HG03280 (cell line): ENCODE results near the gene TBC1D2.

Experiments used
- ATAC-seq: cut with Tn5 transposase; IDR thresholded peaks from one replicate; pipeline ENCODE4 v1.9.1; 2021; ENCODE audit warnings: mild to moderate bottlenecking, moderate library complexity; ENCODE audit not compliant: unreplicated experiment

The TBC1D2 gene

DNA sequence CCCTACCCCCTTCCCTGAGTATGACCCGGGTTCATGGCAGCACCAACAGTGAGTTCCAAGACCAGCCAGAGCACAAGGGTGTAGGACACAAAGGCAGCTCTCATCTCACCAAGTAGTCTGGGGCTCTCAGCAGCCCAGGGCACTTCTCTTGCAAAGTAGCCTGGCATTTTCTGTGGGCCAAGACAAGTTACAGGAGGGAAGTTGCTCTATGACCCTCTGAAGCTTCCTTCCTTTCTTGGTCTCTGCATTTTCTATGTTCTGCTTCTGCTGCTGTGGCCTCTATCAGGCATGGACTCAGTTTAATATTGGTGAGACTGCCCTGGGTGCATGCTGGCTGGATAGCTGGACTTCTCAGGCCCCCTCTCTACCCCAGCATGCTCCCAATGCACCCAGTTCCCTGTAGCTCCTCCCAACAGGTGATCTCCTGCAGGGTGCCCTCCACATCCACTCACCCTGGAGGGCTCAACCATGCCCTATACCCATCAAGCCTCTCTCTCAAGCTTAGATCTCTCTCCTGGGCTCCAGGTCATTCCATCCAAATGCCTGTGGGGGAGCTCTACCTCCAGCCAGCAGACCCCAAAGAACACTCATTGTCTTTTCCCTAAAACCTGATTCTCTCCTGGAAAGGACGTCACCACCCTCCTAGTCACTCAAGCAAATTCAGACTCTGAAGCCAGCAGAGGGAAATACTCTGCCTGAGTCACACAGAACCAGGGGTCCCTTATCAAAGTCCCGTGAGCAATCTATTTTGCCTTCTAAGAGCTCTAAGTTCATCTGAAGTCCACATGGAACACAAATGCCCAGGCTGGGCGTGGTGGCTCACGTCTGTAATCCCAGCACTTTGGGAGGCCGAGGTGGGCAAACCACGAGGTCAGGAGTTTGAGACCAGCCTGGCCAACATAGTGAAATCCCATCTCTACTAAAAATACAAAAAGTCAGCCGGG, 13.8 kb downstream of the TBC1D2 start:
- ATAC-seq: no peak

DNA sequence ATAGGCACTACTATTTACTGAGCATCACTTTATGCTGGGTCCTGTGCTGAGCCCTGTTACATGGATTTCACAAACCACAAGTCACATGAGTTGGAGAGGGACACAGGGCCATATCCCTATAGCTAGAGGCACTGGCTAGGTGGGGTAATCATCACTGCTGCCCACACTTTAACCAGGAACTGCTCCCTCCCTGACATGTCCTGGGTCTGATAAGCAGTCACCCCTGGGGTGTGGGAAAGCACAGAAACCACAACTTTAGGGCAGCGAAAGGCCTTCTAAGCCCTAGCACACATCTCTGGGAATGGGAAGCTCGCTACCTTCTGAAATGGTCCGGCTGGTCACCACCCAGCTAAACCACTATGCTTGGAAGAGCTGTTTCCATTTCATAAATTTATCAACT, 15.0 kb downstream of the TBC1D2 start:
- ATAC-seq: no peak

DNA sequence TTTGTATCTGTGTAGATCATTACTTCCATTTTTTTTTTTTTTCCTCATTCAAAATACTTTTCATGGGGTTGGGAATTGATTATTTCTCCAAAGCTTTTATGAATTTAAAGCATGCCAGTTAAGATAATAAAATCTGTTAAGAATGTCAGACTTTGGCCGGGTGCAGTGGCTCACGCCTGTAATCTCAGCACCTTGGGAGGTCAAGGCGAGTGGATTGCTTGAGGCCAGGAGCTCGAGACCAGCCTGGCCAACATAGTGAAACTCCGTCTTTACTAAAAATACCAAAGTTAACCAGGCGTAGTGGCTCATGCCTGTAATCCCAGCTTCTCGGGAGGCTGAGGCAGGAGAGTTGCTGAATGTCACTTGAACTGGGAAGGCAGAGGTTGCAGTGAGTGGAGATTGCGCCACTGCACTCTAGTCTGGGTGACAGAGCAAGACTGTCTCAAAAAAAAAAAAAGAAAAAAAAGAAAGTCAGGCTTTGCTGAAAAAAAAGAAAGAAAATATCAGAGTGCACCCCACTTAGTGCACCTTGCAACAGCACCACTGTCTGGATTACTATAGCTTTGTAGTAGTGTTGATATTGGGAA, 18.5 kb downstream of the TBC1D2 start:
- no peak for ATAC-seq

DNA sequence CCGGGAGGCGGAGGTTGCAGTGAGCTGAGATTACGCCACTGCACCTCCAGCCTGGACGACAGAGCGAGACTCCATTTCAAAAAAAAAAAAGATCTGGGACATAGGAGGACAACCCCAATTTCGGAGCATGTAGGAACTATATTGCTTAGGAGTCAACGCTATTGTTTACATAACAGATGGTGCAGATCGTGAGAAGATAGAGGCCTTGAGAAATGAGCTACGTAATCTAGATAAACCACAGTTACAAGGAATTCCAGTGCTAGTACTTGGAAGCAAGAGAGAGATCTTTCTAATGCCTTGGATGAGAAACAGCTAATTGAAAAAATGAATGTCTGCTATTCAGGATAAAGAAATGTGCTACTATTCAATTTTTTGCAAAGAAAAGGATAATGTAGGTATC, 20.3 kb downstream of the TBC1D2 start:
- ATAC-seq: no peak

DNA sequence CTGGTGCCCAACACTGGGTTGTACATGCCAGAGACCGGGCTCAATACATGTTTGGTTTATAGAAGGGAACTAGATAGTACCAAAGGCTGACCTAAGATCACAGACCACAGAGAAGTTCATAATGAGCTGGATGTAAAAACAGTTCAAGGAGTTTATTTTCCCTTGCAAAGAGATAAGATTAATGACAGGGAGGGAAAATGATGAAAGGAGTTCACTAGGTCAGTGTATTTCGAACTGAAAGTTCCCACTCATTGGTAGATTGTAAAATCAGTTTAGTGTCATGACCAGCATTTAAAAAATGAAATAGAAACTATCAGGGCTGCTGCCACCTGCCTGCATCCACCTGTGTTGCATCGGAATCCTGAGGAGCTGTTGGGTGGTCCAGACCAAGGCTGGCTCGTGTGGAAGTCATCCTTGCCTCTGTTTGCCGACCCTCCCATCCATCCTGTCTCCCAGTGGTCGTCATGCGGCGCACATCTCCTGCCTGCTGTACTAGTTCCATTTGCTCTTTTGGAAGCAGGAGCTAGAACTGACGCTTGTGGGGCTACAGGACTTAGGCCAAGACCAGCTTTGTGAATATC, 21.1 kb downstream of the TBC1D2 start:
- ATAC-seq: no peak

DNA sequence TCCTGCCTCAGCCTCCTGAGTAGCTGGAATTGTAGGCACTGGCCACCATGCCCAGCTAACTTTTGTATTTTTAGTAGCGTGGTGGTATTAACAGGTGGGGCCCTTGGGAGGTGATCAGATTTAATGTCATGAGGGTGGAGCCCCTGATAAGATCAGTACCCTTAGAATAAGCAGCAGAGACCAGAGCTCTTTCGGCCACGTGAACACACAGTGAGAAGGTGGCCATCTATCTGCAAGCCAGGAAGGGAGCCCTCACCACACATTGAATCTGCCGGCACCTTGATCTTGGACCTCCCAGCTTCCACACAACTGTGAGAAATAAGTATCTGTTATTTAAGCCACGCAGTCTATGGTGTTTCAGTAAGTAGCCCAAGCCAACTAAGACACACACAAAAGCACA, 22.5 kb downstream of the TBC1D2 start:
- no peak for ATAC-seq

DNA sequence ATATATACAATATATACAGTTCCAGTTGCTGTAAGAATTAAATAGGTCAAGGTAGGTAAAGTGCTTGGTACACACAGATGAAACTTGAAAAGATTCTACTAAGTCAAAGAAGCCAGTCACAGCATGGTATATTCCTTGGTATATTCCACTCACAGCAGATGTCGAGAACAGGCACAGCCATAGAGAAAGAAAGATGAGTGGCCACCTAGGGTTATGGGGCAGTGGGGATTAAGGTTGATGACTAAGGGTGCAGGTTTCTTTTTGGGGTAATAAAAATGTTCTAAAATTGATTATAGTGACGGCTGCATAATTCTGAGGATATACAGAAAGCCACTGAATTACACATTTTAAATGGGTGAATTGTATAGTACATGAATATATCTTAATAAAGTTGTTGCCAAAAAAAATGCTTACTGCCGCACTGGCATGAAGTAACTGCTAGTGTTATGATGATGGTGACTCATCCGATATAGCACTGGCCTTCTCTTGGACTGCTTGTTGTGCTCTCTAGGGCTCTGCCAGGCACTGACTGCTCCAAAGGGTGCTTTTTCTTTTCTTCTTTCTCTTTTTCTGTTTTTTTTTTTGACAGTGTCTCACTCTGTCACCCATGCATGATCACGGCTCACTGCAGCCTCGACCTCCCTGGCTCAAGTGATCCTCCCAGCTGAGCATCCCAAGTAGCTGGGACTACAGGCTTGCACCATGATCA, 23.5 kb downstream of the TBC1D2 start:
- ATAC-seq: no peak

DNA sequence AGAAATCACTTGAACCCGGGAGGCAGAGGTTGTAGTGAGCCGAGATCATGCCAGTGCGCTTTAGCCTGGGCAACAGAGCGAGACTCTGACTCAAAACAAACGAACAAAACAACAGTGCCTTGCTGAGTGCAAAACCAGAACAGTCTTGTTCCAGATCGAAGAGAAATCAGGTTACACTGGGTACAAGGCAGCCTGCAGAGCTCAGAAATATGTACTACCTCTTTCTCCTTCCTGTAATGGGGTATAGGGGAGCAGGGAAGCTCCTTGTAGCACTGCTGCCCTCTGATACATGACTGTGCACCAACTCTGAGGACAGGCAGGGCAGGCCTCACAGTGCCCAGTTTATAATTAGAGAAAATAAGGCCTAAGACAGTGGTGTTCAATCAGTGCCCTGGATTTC, 24.7 kb downstream of the TBC1D2 start:
- ATAC-seq: no peak

DNA sequence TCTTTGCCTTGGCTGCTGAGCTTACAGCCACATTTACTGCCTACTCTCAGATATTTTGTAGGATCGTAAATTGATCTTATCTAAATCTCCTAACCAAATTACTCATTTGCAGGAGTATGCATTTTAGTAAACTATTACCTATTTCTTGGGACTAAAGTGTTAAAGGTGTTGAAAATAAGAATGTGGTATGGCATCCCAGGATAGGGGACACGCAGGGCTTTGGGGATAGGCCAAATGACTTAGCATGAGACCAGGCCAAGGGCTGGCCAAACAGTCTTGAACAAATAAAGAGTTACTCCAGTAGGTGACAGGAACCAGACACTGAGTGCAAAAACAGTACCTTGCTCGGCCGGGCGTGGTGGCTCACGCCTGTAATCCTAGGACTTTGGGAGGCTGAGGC, 25.1 kb downstream of the TBC1D2 start:
- ATAC-seq: no peak

DNA sequence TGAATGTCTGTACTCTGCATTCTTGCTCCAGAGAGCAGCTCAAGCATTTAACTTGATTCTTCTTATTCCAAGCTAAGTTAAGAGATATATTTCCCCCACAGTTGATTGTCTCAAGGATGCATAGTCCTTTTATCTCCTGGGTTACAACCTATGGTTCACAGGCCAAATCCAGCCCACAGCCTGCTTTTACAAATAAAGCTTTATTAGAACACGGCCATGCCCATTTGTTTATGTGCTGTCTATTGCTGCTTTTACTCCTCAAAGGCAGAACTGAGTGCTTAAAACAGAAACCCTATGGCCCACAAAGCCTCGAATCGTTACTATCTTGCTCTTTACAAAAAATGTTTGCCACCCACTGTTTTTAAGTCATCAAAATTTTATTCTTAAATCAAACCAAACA, 25.8 kb downstream of the TBC1D2 start:
- no peak for ATAC-seq

DNA sequence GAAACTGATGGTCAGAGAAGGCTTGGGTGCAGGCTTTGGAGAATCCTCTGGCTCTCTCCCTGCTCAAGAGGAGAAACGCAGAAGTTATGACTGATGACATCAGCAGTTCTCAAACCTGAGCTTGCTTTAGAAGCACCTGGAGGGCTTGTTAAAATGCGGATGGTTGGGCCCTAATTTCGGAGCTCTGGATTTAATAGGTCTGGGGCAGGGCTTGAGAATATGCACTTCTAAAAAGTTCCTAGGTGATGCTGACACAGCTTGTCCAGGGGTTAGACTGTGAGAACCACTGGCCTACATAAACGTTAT, 26.4 kb downstream of the TBC1D2 start:
- no peak for ATAC-seq

DNA sequence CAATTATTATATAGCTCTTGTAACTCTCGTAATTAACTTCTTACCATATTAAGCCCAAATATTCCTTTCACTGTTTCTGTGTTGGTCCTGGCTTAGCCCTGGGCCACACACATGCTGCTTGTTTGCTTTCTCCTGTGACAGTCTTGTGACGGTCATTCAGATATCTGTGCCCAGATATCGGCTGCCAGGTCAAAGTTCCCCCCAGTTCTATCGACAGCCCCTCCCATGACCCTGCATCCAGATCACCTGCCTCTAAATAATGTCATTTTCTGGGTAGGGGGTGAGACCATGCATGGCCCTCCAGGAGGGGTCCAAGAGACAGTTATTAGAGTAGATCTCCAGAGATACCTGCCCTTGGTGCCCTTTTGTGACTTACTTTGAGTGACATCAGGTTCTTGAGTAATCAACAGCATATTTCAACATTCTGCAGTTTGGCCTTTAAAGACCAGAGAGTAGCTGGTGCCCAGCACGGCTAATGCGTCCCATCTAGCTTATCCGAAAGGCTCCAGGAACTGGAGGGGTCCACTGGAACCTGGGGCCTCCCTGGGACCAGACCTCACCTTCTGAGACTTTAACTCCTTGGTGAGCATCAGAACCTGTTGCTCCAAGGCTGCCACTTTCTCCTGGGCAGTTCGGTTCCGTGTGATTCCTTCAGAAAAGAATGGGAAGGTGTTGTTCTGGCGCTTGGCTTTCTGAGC, 26.9 kb downstream of the TBC1D2 start:
- no peak for ATAC-seq

DNA sequence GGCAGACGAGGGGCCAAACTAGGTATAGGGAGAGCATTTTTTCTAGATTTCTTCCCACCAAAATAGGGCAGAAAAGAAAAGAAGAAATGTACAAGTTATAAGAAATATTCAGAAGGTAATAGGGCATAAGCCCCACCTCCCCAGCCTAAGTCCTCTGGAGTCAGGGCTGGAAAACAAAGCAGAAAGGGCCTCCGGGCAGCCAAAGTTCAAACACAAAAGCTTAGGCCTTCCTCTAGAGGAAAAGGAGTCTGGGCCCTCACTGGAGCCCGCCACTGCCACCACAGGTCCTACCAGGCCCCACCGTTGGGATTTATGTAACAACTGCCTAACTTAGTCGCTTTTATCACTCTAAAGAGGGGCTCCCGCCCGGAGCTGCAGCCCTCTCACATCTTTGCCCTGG, 27.6 kb downstream of the TBC1D2 start:
- ATAC-seq: no peak

DNA sequence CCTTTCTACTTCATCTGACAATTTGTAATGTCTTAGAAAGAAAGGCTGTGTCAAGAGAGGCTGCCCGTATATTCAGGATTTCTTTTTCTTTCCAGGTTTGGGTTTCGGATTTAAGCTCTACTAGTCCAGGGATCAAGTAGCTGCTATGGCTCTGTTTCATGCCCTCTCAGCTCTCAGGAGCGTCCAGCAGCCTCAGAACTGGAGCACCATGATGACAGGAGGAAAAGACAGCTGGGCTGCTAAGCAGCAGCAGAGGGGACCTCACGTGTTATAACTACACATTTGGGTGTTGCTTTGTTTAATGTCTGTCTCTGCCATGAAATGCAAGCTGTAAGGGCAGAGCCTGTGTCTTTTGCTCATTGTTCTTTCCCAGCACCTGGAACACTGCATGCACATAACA, 28.5 kb downstream of the TBC1D2 start:
- ATAC-seq: no peak

DNA sequence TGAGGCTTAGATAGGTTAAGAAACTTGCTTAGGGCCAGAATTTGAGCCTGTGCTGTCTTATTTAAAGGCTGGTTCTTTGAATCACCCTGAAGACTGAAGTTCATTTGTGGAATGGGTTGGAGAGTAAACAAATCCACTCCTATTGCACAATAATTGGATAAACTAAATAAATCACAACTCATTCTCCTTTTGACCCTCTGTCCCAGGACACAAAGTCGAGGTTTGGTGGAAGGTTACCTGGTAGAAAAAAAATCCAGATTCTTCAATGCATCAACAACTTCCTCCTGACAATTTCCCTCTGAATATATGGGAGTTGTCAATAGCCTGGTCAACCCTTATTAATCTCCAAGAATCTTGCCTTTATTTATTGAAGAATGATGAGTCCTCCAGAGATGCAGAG, 28.9 kb downstream of the TBC1D2 start:
- no peak for ATAC-seq

DNA sequence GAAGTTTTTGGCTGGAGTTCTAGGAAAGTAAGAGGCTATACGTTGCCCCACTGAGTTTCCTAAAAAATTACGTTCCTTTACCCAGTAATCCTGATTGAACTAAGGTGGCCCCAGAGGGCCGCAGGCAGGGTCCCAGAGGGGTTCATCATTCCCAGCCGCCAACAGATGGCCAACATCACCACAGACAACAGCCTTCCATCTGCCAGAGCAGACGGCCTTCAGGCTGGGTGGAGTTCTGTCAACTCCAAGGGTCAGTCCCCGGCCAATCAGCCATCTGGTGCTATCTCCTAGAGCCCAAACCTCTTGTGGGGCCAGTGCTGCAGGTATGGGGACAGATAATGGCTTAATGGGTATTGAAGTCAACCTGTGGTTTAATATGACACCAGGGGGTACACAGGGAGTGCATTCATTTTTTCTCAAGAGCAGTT, 30.4 kb downstream of the TBC1D2 start:
- no peak for ATAC-seq

DNA sequence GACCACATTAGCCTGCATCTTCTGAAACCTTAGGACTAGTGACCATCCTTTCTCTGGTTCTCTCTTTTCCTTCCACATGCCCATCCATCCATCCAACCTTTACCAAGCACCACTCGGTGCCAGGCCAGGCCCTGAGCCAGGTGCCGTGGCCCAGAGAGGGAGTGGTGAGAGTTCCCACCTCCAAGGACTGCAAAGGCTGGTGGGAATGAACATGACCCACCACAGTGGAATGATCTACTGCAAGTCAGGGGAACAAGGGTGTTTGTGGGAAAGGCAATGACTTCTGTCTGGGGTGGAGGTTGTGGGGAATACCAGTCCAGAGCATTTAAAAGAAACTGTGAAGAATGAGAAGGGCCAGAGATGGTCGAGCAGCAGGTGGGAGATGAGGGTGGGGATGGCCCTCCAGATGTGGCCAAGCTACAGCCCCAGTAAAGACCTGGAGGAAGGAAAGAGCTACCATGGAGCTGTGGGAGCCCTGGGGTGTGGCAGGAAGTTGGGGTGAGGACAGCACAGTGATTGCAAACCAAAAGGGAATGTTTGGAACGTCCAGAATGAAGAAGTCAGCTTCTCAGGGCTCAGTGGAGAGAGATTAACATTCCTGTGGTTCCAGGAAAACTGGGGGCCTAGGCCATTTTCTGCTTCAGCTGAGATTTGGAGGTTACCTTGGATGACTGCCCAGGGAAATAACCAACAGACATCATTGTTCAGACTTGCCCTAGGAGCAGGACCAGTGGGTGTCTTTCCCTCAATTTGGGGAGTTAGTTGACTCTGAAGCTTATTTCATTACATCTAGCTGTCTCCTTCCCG, 32.4 kb downstream of the TBC1D2 start:
- ATAC-seq: no peak

DNA sequence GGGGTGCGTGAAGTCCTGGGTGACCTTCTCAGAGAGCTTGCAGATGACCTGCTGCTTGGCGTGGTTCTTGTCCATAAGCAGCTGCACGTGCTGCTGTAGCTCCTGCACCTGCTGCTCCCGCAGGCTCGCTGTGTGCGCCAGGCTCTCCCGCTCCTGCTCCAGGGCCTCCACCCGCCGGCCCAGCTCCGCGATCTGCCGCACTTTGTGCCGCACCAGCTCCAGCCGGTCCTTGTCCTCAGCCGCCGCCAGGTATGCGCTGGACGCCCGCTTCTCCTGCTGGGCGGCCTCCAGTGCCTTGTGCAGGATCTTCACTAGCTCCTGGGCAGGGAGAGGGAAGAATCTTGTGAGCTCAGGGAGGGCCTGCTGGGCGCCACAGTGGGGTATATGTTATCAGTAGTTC, 34.5 kb downstream of the TBC1D2 start:
- no peak for ATAC-seq

DNA sequence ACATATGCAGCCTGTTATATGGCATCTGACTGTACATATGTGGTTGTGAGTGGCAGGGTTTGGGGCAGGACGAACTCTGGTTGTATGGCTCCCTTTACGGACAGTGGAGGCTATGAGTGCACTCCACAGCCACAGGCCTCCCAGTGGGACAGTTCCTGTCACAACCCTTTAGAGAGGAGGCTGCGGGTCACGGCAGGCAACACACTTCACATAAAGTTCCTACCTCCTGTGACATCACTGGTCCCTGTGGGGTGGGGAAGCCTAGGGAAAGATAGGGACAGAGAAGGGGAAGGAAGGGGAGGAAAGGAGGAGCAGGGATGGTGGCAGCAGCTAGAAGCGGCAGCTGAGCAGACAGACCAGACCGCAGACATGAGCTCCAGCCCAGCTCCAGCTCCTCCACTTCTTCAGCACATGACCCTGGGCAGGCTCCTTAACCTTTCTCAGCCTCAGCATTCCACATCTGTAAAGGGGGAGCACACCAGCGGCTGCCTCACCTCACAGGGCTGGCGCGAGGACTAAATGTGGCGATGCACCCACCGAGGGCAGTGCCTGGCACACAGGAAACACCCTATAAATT, 35.6 kb downstream of the TBC1D2 start:
- ATAC-seq: no peak

DNA sequence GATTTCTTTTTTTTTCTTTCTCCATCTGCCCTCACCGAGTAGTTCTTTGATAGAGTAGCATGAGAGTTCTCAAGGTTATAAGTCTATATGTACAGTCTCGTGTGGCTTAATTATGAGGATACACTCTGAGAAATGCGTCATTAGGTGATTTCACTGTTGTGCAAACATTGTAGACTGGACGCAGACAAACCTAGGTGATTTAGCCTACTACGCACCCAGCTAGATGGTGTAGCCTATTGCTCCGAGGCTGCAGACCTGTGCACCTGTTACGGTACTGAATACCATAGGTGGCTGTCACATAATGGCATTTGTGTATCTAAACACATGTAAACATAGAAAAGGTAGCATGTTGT, 36.1 kb downstream of the TBC1D2 start:
- no peak for ATAC-seq
